Loucy (cell line): Measurements from ENCODE around the gene NCKAP5.

Experiments used
- H2AFZ ChIP-seq: fragments of 200-600 bp; sonication (generic); 2 replicates; pipeline ENCODE4 v1.6.0; 2016; ENCODE audit warnings: antibody characterized with exemption, mild to moderate bottlenecking, low read length, moderate library complexity
- H3F3A ChIP-seq: fragments of 200-600 bp; 2 replicates; pipeline ENCODE4 v1.6.0; 2016; ENCODE audit warnings: antibody characterized with exemption, low read depth, mild to moderate bottlenecking
- H3K27me3 ChIP-seq: fragments of 200-600 bp; sonication (generic); 2 replicates; pipeline ENCODE4 v1.6.1; 2014; ENCODE audit warnings: low read length, mild to moderate bottlenecking; ENCODE audit not compliant: insufficient read depth, poor library complexity, severe bottlenecking
- H3K36me3 ChIP-seq: fragments of 200-600 bp; sonication (generic); 2 replicates; pipeline ENCODE4 v1.6.1; 2016; ENCODE audit warnings: low read length; ENCODE audit not compliant: insufficient read depth
- H3K4me1 ChIP-seq: fragments of 200-600 bp; sonication (generic); 2 replicates; pipeline ENCODE4 v1.5.1; 2014; ENCODE audit warnings: low read length, mild to moderate bottlenecking; ENCODE audit not compliant: insufficient read depth, poor library complexity, severe bottlenecking
- H3K4me2 ChIP-seq: fragments of 200-600 bp; sonication (generic); 2 replicates; pipeline ENCODE4 v1.6.0; 2014; ENCODE audit warnings: antibody characterized with exemption, low read length, low read depth, mild to moderate bottlenecking; ENCODE audit not compliant: poor library complexity, severe bottlenecking
- H3K4me3 ChIP-seq: fragments of 200-600 bp; sonication (generic); 2 replicates; pipeline ENCODE4 v1.5.1; 2014; ENCODE audit warnings: low read length, mild to moderate bottlenecking, mixed read lengths; ENCODE audit not compliant: poor library complexity, severe bottlenecking
- H3K79me2 ChIP-seq: fragments of 200-600 bp; sonication (generic); 2 replicates; pipeline ENCODE4 v1.6.1; 2014; ENCODE audit warnings: low read length; ENCODE audit not compliant: insufficient read depth
- H3K9ac ChIP-seq: fragments of 200-600 bp; sonication (generic); 2 replicates; pipeline ENCODE4 v1.6.0; 2014; ENCODE audit warnings: mild to moderate bottlenecking, low read depth, low read length, moderate library complexity; ENCODE audit not compliant: poor library complexity, severe bottlenecking
- H3K9me2 ChIP-seq: fragments of 200-600 bp; sonication (generic); replicated peaks from 2 replicates; pipeline ENCODE4 v1.6.1; 2016; ENCODE audit warnings: low read depth, low read length, mixed read lengths
- H3K9me3 ChIP-seq: fragments of 200-600 bp; sonication (generic); 2 replicates; pipeline ENCODE4 v1.6.1; 2014; ENCODE audit warnings: mild to moderate bottlenecking, antibody characterized with exemption, low read length, low read depth; ENCODE audit not compliant: insufficient read depth
- H4K20me1 ChIP-seq: fragments of 200-600 bp; sonication (generic); 2 replicates; pipeline ENCODE4 v1.6.0; 2014; ENCODE audit warnings: antibody characterized with exemption, low read length, mild to moderate bottlenecking; ENCODE audit not compliant: insufficient read depth, poor library complexity, severe bottlenecking
- EZH2phosphoT487 ChIP-seq: fragments of 200-600 bp; IDR thresholded peaks from 2 replicates; pipeline ENCODE4 v1.6.1; 2018; ENCODE audit warnings: antibody characterized with exemption, mild to moderate bottlenecking, moderate library complexity, borderline replicate concordance
- TF ChIP-seq, protein P1 (sequence below): fragments of 200-600 bp; sonication (generic); conservative IDR thresholded peaks from 2 replicates; pipeline ENCODE4 v1.5.1; 2014; ENCODE audit warnings: mild to moderate bottlenecking, antibody characterized with exemption, low read length

Gene NCKAP5

DNA sequence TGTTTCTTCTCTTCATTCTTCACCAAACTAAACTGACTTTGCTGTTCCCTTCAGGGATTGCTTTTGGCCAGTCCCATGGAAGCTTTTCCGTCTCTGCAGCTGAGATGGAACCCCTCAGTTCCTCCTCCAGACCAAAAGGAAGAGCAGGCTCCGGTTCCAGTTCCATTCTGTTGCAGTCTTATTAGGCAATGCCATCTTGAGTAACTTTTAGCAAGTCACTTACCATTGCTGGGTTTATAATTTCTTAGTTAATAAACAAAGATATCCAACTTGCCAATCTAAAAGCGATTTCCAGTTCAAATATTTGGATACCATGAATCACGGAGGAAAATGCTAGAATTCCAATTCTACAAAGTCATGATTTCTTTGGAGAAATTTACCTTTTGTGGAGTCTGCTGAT, 684.0 kb downstream of the NCKAP5 start:
- Histone ChIP-seq H4K20me1 (no peaks in the 10 kb centered on the region), H2AFZ (no peak overlapping the region), H3K4me1 (no peaks in the 10 kb centered on the region), H3K9ac (no peak overlapping the region), H3K9me2 (no peaks in the 10 kb centered on the region), H3K79me2 (no peaks in the 10 kb centered on the region), H3K27me3 (no peaks in the 10 kb centered on the region), H3K9me3 (no peaks in the 10 kb centered on the region), H3K36me3 (no peaks in the 10 kb centered on the region), H3F3A (no peaks in the 10 kb centered on the region), H3K4me3 (no peak overlapping the region), H3K4me2 (no peak overlapping the region)
- TF ChIP-seq EZH2phosphoT487: no peak
- TF ChIP-seq, protein P1, sequence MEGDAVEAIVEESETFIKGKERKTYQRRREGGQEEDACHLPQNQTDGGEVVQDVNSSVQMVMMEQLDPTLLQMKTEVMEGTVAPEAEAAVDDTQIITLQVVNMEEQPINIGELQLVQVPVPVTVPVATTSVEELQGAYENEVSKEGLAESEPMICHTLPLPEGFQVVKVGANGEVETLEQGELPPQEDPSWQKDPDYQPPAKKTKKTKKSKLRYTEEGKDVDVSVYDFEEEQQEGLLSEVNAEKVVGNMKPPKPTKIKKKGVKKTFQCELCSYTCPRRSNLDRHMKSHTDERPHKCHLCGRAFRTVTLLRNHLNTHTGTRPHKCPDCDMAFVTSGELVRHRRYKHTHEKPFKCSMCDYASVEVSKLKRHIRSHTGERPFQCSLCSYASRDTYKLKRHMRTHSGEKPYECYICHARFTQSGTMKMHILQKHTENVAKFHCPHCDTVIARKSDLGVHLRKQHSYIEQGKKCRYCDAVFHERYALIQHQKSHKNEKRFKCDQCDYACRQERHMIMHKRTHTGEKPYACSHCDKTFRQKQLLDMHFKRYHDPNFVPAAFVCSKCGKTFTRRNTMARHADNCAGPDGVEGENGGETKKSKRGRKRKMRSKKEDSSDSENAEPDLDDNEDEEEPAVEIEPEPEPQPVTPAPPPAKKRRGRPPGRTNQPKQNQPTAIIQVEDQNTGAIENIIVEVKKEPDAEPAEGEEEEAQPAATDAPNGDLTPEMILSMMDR: no peak

GRCh38 chr2:132883430-132883829, 684.8 kb downstream of the NCKAP5 start:
- Histone ChIP-seq H4K20me1 (no peaks in the 10 kb centered on the region), H3K4me3 (no peak overlapping the region), H3K4me1 (no peaks in the 10 kb centered on the region), H3F3A (no peaks in the 10 kb centered on the region), H3K36me3 (no peaks in the 10 kb centered on the region), H2AFZ (no peak overlapping the region), H3K27me3 (no peaks in the 10 kb centered on the region), H3K4me2 (no peak overlapping the region), H3K79me2 (no peaks in the 10 kb centered on the region), H3K9me3 (no peaks in the 10 kb centered on the region), H3K9me2 (no peaks in the 10 kb centered on the region), H3K9ac (no peak overlapping the region)
- no peak for TF ChIP-seq EZH2phosphoT487
- TF ChIP-seq, protein P1: no peak

- no peak for TF ChIP-seq EZH2phosphoT487
- TF ChIP-seq, protein P1: no peak
- no peak overlapping the region for H2AFZ ChIP-seq
- no peaks in the 10 kb centered on the region for H3K9me3 ChIP-seq
These were observed 686.7 kb downstream of the NCKAP5 start for GRCh38 chr2:132881546-132881945.

More at GRCh38 chr2:132881546-132881945, 686.7 kb downstream of the NCKAP5 start:
- H3K27me3 ChIP-seq: no peaks in the 10 kb centered on the region
- H3K79me2 ChIP-seq: no peaks in the 10 kb centered on the region
- H3K9ac ChIP-seq: no peak overlapping the region
- no peaks in the 10 kb centered on the region for H3K4me1 ChIP-seq
- H3F3A ChIP-seq: no peaks in the 10 kb centered on the region
- H3K4me3 ChIP-seq: no peak overlapping the region
- H4K20me1 ChIP-seq: no peaks in the 10 kb centered on the region
- H3K4me2 ChIP-seq: no peak overlapping the region
- H3K9me2 ChIP-seq: no peaks in the 10 kb centered on the region
- no peaks in the 10 kb centered on the region for H3K36me3 ChIP-seq
